GM18858 (cell line): ENCODE results near the gene WFDC9.
"Not testable (repeated sequence)": the region's sequence is repeated elsewhere in the genome, so short reads cannot be mapped to it uniquely, and the experiment has no call there.

ENCODE experiments used
- ATAC-seq: cut with Tn5 transposase; IDR thresholded peaks from one replicate; pipeline ENCODE4 v1.9.1; 2021; ENCODE audit not compliant: unreplicated experiment

The WFDC9 gene

DNA sequence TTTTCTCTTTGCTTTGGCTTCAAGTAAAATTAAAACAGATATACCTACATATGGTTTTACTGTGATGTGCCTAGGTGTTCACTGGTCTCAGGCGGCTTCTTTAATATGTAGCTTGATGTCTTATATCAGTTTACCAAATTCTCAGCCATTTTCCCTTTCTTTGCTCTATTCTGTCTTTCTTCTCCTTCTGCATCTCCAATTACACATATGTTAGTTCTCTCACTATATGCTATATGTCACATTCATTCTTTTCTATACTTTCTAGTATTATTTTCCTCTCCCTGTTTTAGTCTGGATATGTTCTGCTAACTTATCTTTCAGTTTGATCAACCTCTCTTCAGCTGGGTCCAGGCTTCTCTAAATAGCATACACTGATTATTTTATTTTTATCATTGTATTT is 37.6 kb downstream of the WFDC9 start:
- no peak for ATAC-seq

GRCh38 chr20:45592574-45593189 is 38.4 kb downstream of the WFDC9 start:
- ATAC-seq = no peak

DNA sequence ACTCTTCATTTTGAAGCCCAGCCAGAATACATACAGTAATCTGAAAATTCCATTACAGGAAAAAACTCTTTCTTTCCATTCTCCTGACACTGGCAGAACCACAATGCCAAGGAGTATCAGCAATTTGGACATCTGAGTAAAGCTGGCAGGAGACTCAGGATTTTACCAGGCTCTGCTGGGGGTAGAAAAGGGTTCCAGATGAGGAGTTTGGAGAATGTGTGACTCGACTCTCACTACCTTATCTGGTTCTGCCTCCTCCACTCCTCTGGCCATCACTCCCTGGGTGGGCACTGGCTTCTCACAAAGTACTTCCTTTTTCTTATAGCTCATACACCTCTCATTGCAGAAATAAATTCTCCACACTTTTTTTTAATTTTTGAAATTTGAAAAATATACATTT is 41.4 kb downstream of the WFDC9 start:
- ATAC-seq = no peak

GRCh38 chr20:45588800-45589199 is 42.3 kb downstream of the WFDC9 start:
- no peak for ATAC-seq

- not testable (repeated sequence) for ATAC-seq
Observed at GRCh38 chr20:45585986-45586385, 45.1 kb downstream of the WFDC9 start.

DNA sequence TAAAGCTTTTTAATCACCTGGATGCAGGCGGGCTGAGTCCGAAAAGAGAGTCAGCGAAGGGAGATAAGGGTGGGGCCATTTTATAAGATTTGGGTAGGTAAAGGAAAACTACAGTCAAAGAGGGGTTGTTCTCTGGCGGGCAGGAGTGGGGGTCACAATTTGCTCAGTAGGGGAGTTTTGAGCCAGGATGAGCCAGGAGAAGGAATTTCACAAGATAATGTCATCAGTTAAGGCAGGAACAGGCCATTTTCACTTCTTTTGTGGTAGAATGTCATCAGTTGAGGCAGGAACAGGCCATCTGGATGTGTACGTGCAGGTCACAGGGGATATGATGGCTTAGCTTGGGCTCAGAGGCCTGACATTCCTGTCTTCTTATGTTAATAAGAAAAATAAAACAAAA is 46.8 kb downstream of the WFDC9 start:
- ATAC-seq = not testable (repeated sequence)

- ATAC-seq = no peak
Observed at GRCh38 chr20:45583502-45583901, 47.6 kb downstream of the WFDC9 start.

DNA sequence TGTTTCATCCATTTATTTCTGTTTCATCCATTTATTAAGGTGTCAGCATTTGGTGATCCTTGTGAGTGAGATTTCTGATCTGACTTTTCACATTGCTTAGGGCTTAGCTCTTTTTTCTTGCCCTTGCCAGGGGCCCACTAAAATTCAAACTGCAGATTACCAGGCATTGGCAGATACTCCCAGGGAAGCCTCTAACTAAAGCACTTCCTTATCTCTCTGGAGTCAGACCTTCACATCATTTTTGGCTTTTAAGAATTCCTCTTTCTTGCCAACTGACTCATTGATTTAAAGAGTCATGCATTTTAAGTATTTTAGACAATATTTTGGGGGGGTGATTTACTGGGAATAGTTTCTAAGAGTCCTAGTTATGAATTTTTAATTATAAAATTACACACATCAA is 49.4 kb downstream of the WFDC9 start:
- no peak for ATAC-seq

DNA sequence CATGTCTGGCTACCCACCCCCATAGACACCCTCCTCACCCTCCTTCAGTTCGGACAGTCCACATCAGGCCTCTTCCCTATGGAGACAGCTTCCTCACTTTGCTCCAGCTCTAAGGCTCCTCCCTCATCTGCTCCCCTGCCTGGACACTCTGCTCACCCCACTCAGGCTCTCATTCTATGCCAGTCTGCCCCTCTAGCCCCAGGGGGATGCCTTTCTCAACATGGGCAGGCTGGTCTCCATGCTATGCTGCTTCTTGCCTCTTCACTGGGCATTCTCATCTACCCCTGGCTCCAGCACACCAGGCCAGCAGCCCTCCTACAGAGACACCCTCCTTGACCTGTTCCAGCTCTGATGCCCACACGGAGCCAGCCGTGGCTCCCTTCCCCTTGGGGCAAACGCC is 51.9 kb downstream of the WFDC9 start, which contains the start of gene WFDC8:
Gene WFDC8, minus strand, starts transcription at position 101 of the 400 bp plus-strand sequence. Its CDS starts 37 bp downstream, at position 64.
- ATAC-seq = no peak

GRCh38 chr20:45578231-45578630 is 52.9 kb downstream of the WFDC9 start:
- no peak for ATAC-seq

- ATAC-seq = no peak
Observed at GRCh38 chr20:45576995-45577394, 54.1 kb downstream of the WFDC9 start.

- no peak for ATAC-seq
Observed at GRCh38 chr20:45575931-45576330, 55.2 kb downstream of the WFDC9 start.

DNA sequence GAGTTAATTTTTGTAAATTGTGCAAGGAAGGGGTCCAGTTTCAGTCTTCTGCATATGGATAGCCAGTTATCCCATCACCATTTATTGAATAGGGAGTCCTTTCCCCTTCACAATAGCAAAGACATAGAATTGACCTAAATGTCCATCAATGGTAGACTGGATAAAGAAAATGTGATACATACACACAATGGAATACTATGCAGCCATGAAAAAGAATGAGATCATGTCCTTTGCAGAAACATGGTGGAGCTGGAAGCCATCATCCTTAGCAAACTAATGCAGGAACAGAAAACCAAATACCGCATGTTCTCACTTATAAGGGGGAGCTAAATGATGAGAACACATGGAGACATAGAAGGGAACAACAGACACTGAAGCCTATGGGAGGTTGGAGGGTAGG is 61.4 kb downstream of the WFDC9 start:
- not testable (repeated sequence) for ATAC-seq

DNA sequence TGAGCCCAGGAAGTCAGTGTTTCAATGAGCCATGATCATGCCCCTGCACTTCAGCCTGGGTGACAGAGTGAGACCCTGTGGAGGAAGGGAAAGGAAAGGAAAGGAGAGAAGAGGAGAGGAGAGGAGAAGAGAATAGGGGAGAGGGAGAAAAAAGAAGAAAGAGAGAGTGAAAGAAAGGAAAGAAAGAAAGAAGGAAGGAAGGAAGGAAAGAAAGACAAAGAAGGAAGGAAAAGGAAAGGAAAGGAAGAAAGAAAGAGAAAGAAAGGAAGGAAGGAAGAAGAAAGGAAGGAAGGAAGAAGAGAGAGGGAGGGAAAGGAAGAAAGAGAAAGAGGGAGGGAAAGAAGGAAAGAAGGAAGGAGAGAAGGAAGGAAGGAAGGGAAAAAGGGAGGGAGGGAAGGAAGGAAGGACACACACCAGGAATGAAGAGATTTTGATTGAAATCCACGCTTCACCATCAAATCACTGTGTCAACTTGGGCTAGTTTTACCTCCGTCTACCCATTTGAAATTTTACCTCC is 66.3 kb downstream of the WFDC9 start:
- ATAC-seq = no peak
